ENCODE measurements around the gene LRRC26. TPM values are rescaled to one million over a fixed set of nuclear protein-coding genes. Genes with fewer than 3 reads are reported as not detected.

Gene LRRC26
- total RNA-seq, 1 experiment from 2014 or later, result 1.3 TPM

DNA sequence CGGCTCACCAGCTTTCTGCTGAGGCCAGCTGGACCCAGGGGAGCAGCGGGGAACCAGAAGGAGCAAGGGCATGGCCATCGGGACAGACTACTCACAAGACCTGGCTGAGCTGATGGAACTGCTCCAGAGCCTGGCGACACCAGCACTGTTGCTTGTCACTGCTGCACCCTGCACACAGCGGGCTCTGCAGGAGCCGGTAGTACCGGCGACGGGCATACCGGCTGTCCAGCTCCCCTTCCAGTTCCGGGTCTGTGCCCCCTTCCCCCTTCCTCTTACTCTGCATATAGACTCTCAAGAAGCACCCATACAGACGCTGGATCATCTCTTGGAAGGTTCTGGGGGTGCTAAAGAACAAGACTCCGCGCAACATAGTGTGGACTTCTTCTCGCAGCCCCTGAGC is 17.5 kb upstream of the LRRC26 start:
- DNase-seq (ENCODE audit: low spot score), result no peak
- in situ Hi-C loops (cut with HindIII; ENCODE audit: low sequenced_read_pairs), result no loop called here

DNA sequence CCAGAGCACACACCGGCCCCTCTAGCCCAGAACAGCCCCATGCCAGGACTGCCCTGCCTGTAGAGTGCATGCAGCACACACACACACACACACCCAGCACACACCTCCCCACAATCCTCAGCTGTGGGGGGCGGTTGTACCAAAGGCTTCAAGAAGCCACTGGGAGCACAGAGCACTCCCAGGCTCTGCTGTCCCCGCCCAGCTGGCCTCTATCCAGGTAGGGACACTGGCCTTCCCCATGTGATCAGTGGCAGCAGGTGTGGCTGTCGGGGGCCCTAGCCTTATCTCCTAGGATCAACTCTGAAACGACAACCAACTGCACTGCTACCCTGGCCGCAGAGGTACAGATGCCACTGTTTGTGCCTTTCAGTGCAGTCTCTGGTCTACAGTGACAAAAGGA is 16.5 kb upstream of the LRRC26 start:
- no peak for DNase-seq (ENCODE audit: low spot score)
- in situ Hi-C loops (cut with HindIII; ENCODE audit: low sequenced_read_pairs), result no loop called here

DNA sequence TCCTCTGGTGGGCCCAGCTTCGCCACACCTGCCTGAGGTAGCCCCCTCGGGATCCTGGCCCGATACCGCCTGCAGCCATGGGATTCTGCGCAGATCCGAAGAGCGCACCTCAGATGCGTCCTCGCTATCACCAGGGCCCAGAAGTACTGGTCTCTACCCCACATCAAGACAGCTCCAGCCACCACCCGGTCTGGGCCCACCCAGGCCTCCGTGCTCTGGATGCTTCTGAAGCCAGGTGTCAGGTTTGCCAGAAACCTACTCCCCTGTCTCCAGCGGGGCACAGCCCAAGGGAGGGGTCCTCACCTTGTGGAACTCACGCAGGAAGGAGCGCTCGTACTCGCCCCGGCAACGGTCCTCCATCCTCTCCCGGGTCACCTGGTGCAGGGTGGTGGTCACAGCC is 16.1 kb upstream of the LRRC26 start:
- in situ Hi-C loops (cut with HindIII; ENCODE audit: low sequenced_read_pairs), result no loop called here
- DNase-seq (ENCODE audit: low spot score), result no peak

DNA sequence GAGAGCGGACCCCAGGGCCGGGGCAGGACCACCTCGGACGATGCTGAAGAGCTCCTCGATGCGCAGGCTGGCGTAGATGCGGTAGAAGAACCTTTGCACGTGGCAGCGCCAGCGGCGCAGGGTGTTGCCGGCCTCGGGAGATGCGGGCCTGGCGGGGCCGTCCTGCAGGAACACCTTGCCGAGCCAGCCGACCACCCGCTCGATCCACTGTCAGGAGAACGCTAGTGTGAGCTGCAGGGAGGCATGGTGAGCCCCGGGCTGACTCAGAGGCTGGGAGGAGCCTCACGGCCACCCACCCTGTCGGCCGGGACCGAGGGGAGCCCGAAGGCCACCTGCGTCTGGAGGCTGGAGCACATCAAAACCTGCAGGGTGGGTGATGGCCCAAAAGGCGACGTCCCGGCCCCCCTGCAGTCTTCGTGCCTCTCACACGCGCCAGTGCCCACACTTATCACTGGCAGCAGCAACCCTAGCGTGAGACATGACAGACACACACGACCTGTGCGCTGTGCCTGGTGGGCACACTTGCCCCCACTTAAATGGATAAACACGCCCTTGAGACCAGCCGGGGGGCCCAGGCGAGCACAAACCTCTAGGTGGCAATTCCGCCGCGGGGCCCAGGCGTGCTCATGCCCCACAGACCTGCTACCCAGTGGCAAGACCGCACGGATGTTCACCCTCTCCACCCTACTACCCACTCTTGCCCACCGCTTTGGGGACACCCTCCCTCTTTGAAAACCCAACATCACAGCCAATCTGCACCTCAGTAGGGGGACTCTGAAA is 15.2 kb upstream of the LRRC26 start:
- no peak for DNase-seq (ENCODE audit: low spot score)
- in situ Hi-C loops (cut with HindIII; ENCODE audit: low sequenced_read_pairs), result no loop called here

DNA sequence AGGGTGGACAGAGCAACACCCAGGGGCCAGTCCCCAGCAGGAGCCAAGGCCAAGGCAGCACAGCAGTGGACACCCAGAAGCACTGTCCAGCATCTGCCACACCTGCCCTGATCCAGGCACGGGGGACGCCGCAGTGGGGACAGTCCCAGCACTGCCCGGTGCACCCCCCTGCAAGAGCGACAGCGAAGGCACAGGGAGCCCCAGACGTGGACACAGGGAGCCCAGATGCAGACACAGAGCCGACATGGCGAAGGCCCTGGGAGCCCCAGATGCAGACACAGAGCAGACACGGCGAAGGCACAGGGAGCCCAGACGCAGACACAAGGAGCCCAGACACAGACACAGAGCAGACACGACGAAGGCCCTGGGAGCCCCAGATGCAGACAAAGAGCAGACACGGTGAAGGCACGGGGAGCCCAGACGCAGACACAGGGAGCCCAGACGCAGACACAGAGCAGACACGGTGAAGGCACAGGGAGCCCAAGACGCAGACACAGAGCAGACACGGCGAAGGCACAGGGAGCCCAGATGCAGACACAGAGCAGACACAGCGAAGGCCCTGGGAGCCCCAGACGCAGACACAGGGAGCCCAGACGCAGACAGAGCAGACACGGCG is 14.2 kb upstream of the LRRC26 start:
- DNase-seq (ENCODE audit: low spot score), result no peak
- in situ Hi-C loops (cut with HindIII; ENCODE audit: low sequenced_read_pairs), result no loop called here

DNA sequence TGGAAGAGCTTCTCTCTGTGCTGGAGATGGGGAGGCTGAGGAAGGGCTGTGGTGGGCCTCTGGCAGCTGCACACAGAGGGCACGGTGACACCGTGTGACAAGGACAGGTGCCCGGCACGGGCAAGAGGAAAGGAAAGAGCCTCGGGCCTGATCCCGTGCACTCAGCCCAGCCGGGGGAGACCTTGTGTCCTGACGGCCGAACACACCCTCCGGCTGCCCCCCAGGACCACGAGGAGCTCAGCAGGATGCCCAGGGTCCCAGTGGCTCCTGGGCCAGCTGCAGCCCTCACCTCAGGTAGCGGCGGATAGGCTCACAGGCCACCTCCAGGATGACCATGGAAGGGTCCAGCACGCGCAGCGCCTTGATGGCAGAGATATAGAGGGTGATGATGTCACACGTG is 13.0 kb upstream of the LRRC26 start:
- no peak for DNase-seq (ENCODE audit: low spot score)
- in situ Hi-C loops (cut with HindIII; ENCODE audit: low sequenced_read_pairs), result no loop called here

DNA sequence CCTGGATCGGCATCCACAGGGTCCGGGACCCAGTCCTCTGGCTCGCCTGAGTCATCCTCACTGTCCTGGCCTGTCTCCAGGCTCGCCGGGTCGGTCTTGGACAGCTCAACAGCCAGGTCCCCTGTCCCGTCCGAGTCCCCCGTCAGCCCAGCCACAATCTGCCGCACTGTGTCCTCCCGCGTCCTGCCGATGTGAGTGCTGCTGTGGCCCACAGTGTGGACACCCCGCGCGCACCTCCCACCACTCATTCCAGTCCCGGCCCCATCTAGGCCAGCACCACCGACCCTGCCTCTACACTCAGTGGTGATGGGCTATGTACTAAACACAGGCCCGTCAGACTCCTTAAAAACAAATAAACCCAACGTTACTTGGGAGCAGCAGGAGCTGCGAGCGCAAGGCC is 11.8 kb upstream of the LRRC26 start:
- in situ Hi-C loops (cut with HindIII; ENCODE audit: low sequenced_read_pairs), result no loop called here
- no peak for DNase-seq (ENCODE audit: low spot score)

DNA sequence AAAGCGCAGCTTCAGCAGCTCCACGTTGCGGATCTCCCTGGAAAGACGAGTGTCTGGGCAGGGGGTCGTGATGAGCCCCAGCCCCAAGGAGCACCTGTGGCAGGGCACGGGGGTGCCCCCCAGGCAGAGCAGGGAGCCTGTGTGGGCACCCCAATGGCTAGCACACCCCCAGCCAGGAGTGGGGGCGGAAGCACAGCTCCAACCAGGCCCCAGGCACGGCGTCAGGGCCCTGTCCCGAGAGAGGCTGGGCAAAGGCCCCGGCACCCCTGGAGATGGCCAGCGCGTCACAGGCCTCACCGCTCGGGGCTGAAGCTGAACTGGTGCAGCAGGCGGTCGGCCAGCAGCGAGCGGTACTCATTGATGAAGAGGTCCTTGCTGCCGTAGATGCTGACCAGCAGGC is 10.6 kb upstream of the LRRC26 start:
- no peak for DNase-seq (ENCODE audit: low spot score)
- in situ Hi-C loops (cut with HindIII; ENCODE audit: low sequenced_read_pairs), result no loop called here

DNA sequence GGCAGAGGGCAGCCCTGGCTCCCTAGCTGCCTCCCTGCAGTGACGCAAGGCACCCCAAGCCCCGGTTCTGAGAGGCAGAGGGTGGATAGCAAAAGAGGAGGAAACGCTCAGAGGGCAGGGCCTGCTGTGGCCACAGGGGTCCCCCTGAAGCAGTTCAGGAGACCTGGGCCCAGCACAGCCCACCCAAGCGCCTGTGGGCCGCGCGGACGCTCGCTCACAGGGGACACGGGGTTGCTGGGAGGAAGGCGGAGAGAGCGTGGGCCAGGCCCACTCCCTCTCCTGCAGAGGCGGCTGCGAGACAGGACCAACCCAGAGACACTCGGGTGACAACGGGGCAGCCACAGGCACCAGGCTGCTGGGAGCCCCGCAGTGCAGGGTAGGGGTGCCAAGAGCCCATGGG is 9.9 kb upstream of the LRRC26 start:
- no peak for DNase-seq (ENCODE audit: low spot score)
- in situ Hi-C loops (cut with HindIII; ENCODE audit: low sequenced_read_pairs), result no loop called here

DNA sequence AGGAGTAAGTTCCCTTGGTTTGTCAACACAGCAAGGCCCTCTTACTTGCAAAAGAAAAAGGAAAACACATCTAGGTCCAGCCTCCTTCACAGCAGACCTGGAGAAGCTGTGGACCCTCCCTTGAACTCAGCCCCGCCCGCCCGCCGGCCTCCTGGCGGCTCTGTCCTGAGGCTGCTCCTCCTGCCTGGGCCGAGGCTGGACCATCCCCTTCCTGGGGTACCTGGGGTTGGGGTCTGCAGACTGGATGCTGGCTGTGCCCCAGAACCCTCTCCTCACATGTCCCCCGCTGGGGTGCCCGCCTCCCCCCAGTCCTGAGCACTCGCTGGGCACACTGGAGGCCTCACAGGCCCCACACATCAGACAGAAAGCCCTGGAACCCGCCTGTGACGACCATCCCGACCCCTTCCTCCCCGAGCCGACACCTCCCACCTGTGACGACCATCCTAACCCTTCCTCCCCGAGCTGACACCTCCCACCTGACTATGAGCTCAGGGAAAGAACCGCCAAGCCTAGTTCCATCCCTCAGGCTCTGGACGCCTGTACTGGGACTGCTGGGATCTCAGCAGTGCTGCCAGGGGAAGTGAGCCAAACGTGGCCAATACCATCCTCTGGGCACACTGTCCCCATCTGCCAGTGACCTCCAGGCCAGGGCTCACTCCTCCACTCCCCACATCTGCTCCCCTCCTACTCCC is 9.2 kb upstream of the LRRC26 start:
- in situ Hi-C loops (cut with HindIII; ENCODE audit: low sequenced_read_pairs), result no loop called here
- DNase-seq (ENCODE audit: low spot score), result no peak

DNA sequence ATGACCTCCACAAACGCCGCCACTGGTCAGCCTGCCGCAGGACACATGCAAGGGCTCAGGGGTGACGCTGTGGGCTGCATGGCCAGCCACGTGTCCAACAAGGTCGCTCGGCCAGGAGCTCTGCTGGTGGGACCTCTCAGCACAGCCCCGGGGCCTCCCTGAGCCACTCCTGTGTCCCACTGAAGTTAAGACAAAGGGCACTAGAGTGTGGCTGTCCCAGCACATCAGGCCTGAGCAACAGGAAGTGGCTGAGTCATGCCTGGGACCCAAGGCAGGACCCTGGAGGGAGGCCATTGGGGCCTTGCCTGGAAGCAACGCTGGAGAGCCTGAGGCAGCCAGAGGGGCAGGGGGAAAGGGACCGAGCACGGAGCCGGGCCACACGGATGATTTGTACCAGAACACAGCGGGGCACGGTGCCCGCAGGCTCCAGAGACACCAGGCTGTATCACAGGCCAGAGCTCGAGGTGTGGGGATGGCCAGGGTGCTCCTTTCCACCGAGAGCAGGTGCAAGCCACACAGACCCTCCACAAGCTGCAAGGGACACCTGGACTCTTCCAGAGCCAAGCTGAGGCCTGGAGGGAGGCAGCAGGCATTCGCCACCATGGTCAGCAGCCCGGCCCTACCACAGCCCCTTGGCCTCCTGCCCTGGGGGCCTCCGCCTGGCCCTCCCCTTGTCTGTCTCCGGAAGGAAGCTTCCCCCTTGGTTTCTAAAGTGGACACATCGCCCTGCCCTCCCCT is 8.5 kb upstream of the LRRC26 start:
- in situ Hi-C loops (cut with HindIII; ENCODE audit: low sequenced_read_pairs), result no loop called here
- no peak for DNase-seq (ENCODE audit: low spot score)

DNA sequence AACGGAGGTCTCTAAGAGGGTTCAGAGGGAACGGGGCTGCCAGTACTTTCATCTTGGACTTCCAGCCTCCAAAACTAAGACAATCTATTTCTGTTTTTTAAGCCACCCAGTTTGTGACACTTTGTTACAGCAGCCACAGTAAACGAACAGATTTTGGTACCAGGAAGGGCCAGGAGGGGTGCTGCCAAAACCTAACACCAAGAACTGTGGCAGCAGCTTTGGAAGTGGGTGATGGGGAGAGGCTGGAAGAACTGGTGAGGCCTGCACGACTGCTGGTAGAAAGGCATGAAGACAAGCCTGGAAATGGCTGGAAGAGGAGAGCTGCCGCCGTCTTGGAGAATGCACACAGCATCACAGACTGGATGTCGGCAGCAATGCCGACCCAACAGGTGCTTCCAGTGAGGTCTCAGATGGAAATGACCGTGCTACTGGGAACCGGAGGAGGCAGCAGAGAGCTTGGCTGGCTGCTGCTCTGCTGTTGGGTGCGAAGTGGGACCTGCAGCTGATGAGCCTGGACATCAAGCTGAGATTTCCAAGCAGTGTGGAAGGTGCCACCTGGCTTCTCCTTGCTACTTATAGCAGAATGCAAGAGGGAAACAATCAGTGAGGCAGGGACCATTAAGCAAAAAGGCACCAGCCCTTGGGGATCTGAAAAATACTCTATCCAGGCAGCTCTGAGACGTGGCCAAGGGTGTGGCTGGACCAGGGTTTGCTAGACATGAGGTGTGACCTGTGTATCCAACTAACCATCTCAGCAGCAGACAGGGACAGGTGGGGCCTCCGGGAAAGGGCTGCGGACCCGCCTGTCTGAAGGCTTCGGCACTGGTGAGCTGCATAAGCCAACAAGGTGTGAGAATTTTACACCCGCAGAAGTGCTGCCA is 6.7 kb upstream of the LRRC26 start:
- DNase-seq (ENCODE audit: low spot score), result peak; percentile 87
- in situ Hi-C loops (cut with HindIII; ENCODE audit: low sequenced_read_pairs), result no loop called here

DNA sequence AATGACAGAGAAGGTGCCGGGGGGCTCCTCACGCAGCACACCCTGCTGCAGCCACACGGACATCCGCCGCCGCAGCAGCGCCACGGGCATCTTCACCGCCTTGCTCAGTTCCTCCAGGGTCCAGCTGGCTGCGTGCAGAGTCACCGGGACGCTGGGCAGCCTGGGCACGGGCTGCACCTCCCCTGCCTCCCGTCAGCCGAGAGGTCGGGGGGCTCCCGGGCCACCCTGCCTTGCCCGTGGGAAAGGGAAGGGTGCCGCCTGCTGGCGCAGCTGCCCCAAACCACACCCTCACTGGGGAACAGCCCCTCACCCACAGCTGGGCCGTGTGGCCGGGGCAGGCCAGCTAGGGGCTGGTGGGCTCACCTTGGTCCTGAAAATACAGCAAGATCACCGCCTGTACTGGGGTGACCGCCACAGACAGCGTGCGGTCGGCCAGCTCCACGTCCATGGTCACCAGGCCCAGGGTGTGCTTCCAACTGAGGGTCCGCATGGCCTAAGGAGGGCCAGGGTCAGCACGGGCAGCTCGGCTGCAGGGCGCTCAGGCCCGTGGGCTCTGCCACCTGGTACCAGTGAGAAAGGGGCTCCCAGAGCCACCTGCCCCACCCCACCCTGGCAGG is 5.6 kb upstream of the LRRC26 start:
- in situ Hi-C loops (cut with HindIII; ENCODE audit: low sequenced_read_pairs), result no loop called here
- DNase-seq (ENCODE audit: low spot score), result no peak

DNA sequence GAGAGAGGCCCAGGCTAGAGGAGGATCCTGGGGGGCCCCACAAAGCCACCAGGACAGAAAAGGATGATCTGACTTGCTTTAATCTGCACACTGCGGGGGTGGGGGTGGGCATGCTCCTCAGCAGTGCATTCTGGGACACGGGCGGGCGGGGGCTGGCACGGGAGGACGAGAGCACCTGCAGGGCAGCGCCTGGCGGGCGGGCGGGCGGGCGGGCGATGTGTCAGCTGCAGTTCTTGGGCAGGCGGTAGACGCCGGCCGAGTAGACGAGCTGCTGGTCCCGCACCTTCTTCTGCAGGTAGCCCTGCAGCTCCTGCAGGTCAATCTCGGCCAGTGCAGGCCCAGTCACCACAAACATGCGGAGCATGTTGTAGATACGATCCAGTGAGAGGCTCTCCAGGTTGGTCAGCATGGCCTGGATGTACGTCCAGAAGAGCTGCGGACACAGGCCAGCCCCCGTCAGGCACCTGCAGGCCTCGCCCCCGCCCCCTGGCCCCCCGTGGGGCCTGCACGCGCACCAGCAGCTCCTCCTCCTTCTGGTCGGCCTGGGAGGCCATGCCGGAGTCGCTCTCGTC is 5.0 kb upstream of the LRRC26 start:
- in situ Hi-C loops (cut with HindIII; ENCODE audit: low sequenced_read_pairs), result loop anchor here (25.0 kb wide), 1 partner anchor 238 kb away; the partner anchor contains the start of genes C8G and FBXW5
- peak; percentile 67 for DNase-seq (ENCODE audit: low spot score)

DNA sequence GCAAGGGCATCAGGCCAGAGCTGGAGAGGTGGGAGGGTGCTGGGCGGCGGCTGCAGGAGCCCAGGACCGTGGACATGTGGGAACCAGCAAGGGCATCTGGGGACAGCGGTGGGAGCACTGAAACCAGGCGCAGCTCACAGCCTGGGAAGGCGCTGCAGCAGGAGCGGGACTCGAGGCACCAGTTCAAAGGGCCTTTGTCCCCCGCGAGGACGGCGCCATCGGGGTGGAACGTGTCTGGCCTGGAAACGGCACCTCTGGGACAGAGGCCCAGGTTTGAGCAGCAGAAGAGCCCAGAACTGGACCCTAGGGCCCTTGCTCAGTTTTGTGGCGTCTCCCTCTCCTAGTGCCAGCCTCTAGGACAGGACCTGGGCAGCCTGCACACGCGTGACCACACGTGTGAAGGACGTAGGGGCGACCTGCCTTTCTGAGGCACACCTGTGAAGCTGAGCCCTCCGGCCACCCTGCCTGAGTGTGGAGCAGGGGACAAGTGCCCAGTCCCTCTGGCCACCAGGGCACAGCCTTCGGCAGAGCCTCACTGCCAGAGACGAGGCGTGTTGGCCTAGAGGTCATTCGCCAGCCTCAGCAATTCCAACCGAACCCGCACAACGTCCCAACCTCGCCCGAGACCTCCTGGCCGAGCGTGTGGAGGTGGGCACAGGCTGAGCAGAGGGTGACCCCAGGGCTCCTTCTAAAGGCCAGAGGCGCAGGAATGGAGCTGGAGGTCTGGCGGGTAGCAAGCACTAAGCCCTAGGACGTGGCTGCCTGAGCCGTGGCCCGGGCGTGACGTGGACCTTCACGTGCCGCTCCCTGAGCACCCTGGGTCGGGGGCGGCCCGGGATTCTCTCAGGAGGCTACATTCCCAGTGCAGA is 4.2 kb upstream of the LRRC26 start:
- in situ Hi-C loops (cut with HindIII; ENCODE audit: low sequenced_read_pairs), result loop anchor here (25.0 kb wide), 1 partner anchor 237 kb away; the partner anchor contains the start of genes C8G and FBXW5
- DNase-seq (ENCODE audit: low spot score), result no peak

DNA sequence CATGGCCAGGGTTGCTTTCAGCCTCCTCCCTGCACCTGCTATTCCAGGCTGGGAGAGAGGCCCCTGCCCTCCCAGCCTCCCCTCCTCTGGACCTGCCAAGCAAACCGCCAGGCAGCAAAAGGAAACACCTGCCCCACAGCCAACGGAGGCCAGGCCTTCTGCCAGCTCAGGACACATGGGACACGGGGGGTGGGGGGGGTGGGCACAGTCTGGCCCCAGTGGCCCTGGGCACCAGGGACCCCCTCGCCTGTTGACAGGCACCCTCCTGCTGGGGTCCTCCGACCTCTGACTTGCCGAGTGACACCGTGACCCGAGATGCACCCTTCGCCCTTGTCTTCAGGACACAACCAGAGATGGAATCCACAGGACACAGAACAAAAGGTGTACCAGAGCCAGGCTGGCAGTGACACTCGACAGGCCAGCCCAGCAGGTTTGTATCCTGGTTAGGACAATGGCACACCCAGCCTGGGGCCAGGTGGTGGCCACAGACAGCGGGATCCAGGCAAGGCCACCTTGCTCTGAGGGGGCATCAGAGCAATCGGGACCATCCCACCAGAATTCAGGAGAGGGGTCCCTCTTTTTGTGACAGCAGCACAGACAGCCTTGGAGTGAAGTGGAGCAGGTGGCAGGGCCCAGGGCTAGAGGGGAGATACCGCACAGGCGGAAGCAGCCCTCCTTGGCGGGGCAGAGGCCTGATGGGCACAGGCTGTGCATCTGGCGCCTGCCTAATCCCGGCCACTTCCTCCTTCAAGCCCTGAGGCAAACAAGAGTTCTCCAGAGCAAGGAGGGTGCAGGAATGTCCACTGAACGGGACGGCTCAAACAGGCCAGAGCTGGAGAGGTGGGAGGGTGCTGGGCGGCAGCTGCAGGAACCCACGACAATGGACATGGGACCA is 3.3 kb upstream of the LRRC26 start:
- DNase-seq (ENCODE audit: low spot score), result peak; percentile 54
- in situ Hi-C loops (cut with HindIII; ENCODE audit: low sequenced_read_pairs), result loop anchor here (25.0 kb wide), 1 partner anchor 236 kb away; the partner anchor contains the start of genes C8G and FBXW5

Data from G401 (cell line).